Endometrium (tissue), 2 donors: ENCODE measurements around the gene CYP27B1.
"Not testable (repeated sequence)": the region's sequence is repeated elsewhere in the genome, so short reads cannot be mapped to it uniquely, and the experiment has no call there.

Experiments
- FAIRE-seq: peaks from 2 replicates; lab custom pipeline; 2012; peaks lifted over from hg19 to GRCh38; lab: Jason Lieb, UNC
- donor health status: control.
- donor health status: control.

Gene CYP27B1

GRCh38 chr12:57722716-57723629 is 43.9 kb downstream of the CYP27B1 start:
- no peak for FAIRE-seq

- FAIRE-seq = not testable (repeated sequence)
Observed at GRCh38 chr12:57721846-57722608, 44.9 kb downstream of the CYP27B1 start.

GRCh38 chr12:57720606-57721595 is 46.0 kb downstream of the CYP27B1 start:
- no peak for FAIRE-seq

GRCh38 chr12:57719777-57720605 is 46.9 kb downstream of the CYP27B1 start:
- FAIRE-seq = no peak

- FAIRE-seq = no peak
Observed at GRCh38 chr12:57718641-57719528, 48.0 kb downstream of the CYP27B1 start.

GRCh38 chr12:57717846-57718640 is 48.8 kb downstream of the CYP27B1 start:
- no peak for FAIRE-seq

- no peak for FAIRE-seq
Observed at GRCh38 chr12:57717131-57717530, 49.7 kb downstream of the CYP27B1 start.

- no peak for FAIRE-seq
Observed at GRCh38 chr12:57716305-57716704, 50.6 kb downstream of the CYP27B1 start.

- FAIRE-seq = no peak
Observed at GRCh38 chr12:57715786-57716185, 51.1 kb downstream of the CYP27B1 start.

- FAIRE-seq = not testable (repeated sequence)
Observed at GRCh38 chr12:57715036-57715748, 51.7 kb downstream of the CYP27B1 start.

GRCh38 chr12:57713209-57713608 is 53.7 kb downstream of the CYP27B1 start:
- FAIRE-seq = no peak

- no peak for FAIRE-seq
Observed at GRCh38 chr12:57712701-57713100, 54.2 kb downstream of the CYP27B1 start.
